ENCODE results near the gene CNPPD1.
A peak's percentile ranks its signal among the peaks of the same experiment; 100 is the strongest.

GRCh38 chr2:219171231-219171651 lies 5.5 kb downstream of the CNPPD1 start:
- peak; percentile 63 to 67 (median 65) for TF ChIP-seq CTCF (IDR thresholded peaks at IDR 0.05)
- TF ChIP-seq POLR2AphosphoS5 (IDR thresholded peaks at IDR 0.05; ENCODE audit: insufficient read depth in 1 of 2, low read depth in 1 of 2): peak; percentile 58 to 77
